ENCODE measurements around the gene NBPF8. TPM values are rescaled to one million over a fixed set of nuclear protein-coding genes. Genes with fewer than 3 reads are reported as not detected.
"Not testable (repeated sequence)": the region's sequence is repeated elsewhere in the genome, so short reads cannot be mapped to it uniquely, and the experiment has no call there.

NBPF8 gene
- 9.8 and 21.8 TPM in 2 replicates for total RNA-seq

GRCh38 chr1:120414911-120415480 lies at the start of gene NBPF8:
NBPF8 (plus strand) TSS chr1:120415035; CDS start chr1:120436523, 21,488 bp downstream.
- H3K4me3 ChIP-seq (ENCODE audit: insufficient read depth, low read length): peak within 1 kb of the TSS; percentile 63
- H3K4me1 ChIP-seq (ENCODE audit: insufficient read depth, low read length); H3K36me3 ChIP-seq (ENCODE audit: insufficient read depth, low read length); H4K20me1 ChIP-seq (ENCODE audit: insufficient read depth, low read length); DNase-seq (ENCODE audit: insufficient read length, low spot score, missing footprints); H3K79me2 ChIP-seq (ENCODE audit: insufficient read depth, low read length); H3K9me3 ChIP-seq (ENCODE audit: low read depth, low read length); H3K27me3 ChIP-seq (ENCODE audit: insufficient read depth, low read length): not testable (repeated sequence)
- peak within 1 kb of the TSS; percentile 10 for H3K27ac ChIP-seq (ENCODE audit: low read depth, low read length)
- H2AFZ ChIP-seq (ENCODE audit: low read length): peak within 1 kb of the TSS; percentile 54
- peak within 1 kb of the TSS; percentile 75 for H3K4me2 ChIP-seq (ENCODE audit: insufficient read depth, low read length)

DNA sequence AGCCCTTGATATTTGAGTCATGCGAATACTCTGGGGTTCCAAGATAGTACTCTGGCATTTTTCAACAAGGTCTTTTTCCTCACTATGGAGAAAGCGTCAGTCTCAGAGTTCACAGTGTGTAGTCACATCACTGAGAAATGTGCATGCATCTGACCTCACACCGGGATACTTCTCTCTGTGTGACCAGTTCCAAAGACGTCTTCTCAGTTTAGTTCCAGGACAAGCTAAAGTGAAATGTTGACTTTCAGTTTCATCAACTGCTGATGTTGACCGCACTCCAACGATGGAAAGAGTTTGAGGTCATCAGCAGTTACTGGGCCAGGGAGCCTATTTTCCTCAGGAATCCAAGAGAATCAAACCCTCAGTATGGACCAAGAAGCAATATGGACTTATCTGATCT lies 47.1 kb upstream of the NBPF8 start:
- not testable (repeated sequence) for DNase-seq (ENCODE audit: insufficient read length, low spot score, missing footprints); H3K27ac ChIP-seq (ENCODE audit: low read depth, low read length); H3K79me2 ChIP-seq (ENCODE audit: insufficient read depth, low read length); H3K36me3 ChIP-seq (ENCODE audit: insufficient read depth, low read length); H3K4me1 ChIP-seq (ENCODE audit: insufficient read depth, low read length); H3K9me3 ChIP-seq (ENCODE audit: low read depth, low read length); H3K27me3 ChIP-seq (ENCODE audit: insufficient read depth, low read length); H3K4me2 ChIP-seq (ENCODE audit: insufficient read depth, low read length); H2AFZ ChIP-seq (ENCODE audit: low read length); H3K4me3 ChIP-seq (ENCODE audit: insufficient read depth, low read length); H4K20me1 ChIP-seq (ENCODE audit: insufficient read depth, low read length)

- DNase-seq (ENCODE audit: insufficient read length, low spot score, missing footprints); H4K20me1 ChIP-seq (ENCODE audit: insufficient read depth, low read length); H3K4me2 ChIP-seq (ENCODE audit: insufficient read depth, low read length); H3K79me2 ChIP-seq (ENCODE audit: insufficient read depth, low read length); H3K27me3 ChIP-seq (ENCODE audit: insufficient read depth, low read length); H3K36me3 ChIP-seq (ENCODE audit: insufficient read depth, low read length); H3K9me3 ChIP-seq (ENCODE audit: low read depth, low read length); H3K27ac ChIP-seq (ENCODE audit: low read depth, low read length); H2AFZ ChIP-seq (ENCODE audit: low read length); H3K4me3 ChIP-seq (ENCODE audit: insufficient read depth, low read length); H3K4me1 ChIP-seq (ENCODE audit: insufficient read depth, low read length): not testable (repeated sequence)
Measured at GRCh38 chr1:120386651-120387050, 28.2 kb upstream of the NBPF8 start.

- not testable (repeated sequence) for H3K9me3 ChIP-seq (ENCODE audit: low read depth, low read length); H3K79me2 ChIP-seq (ENCODE audit: insufficient read depth, low read length); H3K4me2 ChIP-seq (ENCODE audit: insufficient read depth, low read length); DNase-seq (ENCODE audit: insufficient read length, low spot score, missing footprints); H3K4me3 ChIP-seq (ENCODE audit: insufficient read depth, low read length); H3K4me1 ChIP-seq (ENCODE audit: insufficient read depth, low read length); H3K36me3 ChIP-seq (ENCODE audit: insufficient read depth, low read length); H3K27ac ChIP-seq (ENCODE audit: low read depth, low read length); H4K20me1 ChIP-seq (ENCODE audit: insufficient read depth, low read length); H2AFZ ChIP-seq (ENCODE audit: low read length); H3K27me3 ChIP-seq (ENCODE audit: insufficient read depth, low read length)
Measured at GRCh38 chr1:120388597-120389126, 26.2 kb upstream of the NBPF8 start.

- not testable (repeated sequence) for DNase-seq (ENCODE audit: insufficient read length, low spot score, missing footprints); H3K27ac ChIP-seq (ENCODE audit: low read depth, low read length); H2AFZ ChIP-seq (ENCODE audit: low read length); H3K4me1 ChIP-seq (ENCODE audit: insufficient read depth, low read length); H3K79me2 ChIP-seq (ENCODE audit: insufficient read depth, low read length); H3K36me3 ChIP-seq (ENCODE audit: insufficient read depth, low read length); H3K4me2 ChIP-seq (ENCODE audit: insufficient read depth, low read length); H3K4me3 ChIP-seq (ENCODE audit: insufficient read depth, low read length); H3K27me3 ChIP-seq (ENCODE audit: insufficient read depth, low read length); H4K20me1 ChIP-seq (ENCODE audit: insufficient read depth, low read length); H3K9me3 ChIP-seq (ENCODE audit: low read depth, low read length)
Measured at GRCh38 chr1:120391365-120391764, 23.5 kb upstream of the NBPF8 start.

GRCh38 chr1:120393316-120394232 lies 21.3 kb upstream of the NBPF8 start:
- H3K4me2 ChIP-seq (ENCODE audit: insufficient read depth, low read length); H3K79me2 ChIP-seq (ENCODE audit: insufficient read depth, low read length); H3K4me3 ChIP-seq (ENCODE audit: insufficient read depth, low read length); H3K36me3 ChIP-seq (ENCODE audit: insufficient read depth, low read length); H3K9me3 ChIP-seq (ENCODE audit: low read depth, low read length); DNase-seq (ENCODE audit: insufficient read length, low spot score, missing footprints); H2AFZ ChIP-seq (ENCODE audit: low read length); H3K27me3 ChIP-seq (ENCODE audit: insufficient read depth, low read length); H4K20me1 ChIP-seq (ENCODE audit: insufficient read depth, low read length); H3K27ac ChIP-seq (ENCODE audit: low read depth, low read length); H3K4me1 ChIP-seq (ENCODE audit: insufficient read depth, low read length): not testable (repeated sequence)
- TF ChIP-seq CTCF (IDR thresholded peaks at IDR 0.05; ENCODE audit: extremely low read depth, low read depth, low read length): peak; percentile 21

DNA sequence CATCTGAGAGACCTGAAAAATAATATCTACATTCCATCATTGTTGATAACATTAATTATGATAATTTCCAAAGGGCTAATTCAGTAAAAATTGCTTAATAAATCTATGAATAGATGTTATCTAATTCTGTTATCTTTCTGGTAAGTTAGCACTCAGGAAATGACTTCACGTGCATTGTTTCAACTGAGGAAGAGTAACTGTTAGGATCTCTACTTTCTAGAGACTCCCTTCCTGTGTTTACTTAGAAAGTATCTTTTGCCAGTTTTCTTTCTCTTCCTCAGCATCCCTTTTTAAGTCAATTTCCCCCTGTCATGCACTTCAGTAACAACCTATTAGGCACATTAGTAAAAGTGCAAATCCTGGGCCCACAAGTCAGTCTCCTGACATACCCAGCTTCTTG lies 9.5 kb upstream of the NBPF8 start:
- H3K79me2 ChIP-seq (ENCODE audit: insufficient read depth, low read length); H4K20me1 ChIP-seq (ENCODE audit: insufficient read depth, low read length); H3K27me3 ChIP-seq (ENCODE audit: insufficient read depth, low read length); H3K4me3 ChIP-seq (ENCODE audit: insufficient read depth, low read length); H3K4me2 ChIP-seq (ENCODE audit: insufficient read depth, low read length); H3K9me3 ChIP-seq (ENCODE audit: low read depth, low read length); H3K4me1 ChIP-seq (ENCODE audit: insufficient read depth, low read length); H3K36me3 ChIP-seq (ENCODE audit: insufficient read depth, low read length); H2AFZ ChIP-seq (ENCODE audit: low read length); H3K27ac ChIP-seq (ENCODE audit: low read depth, low read length); DNase-seq (ENCODE audit: insufficient read length, low spot score, missing footprints): not testable (repeated sequence)

- DNase-seq (ENCODE audit: insufficient read length, low spot score, missing footprints); H3K4me1 ChIP-seq (ENCODE audit: insufficient read depth, low read length); H3K27me3 ChIP-seq (ENCODE audit: insufficient read depth, low read length); H3K27ac ChIP-seq (ENCODE audit: low read depth, low read length); H4K20me1 ChIP-seq (ENCODE audit: insufficient read depth, low read length); H3K79me2 ChIP-seq (ENCODE audit: insufficient read depth, low read length); H3K4me2 ChIP-seq (ENCODE audit: insufficient read depth, low read length); H3K9me3 ChIP-seq (ENCODE audit: low read depth, low read length); H3K36me3 ChIP-seq (ENCODE audit: insufficient read depth, low read length); H2AFZ ChIP-seq (ENCODE audit: low read length): not testable (repeated sequence)
- H3K4me3 ChIP-seq (ENCODE audit: insufficient read depth, low read length): peak overlapping the region; percentile 63
Measured at GRCh38 chr1:120414451-120414850, 384 bp upstream of the NBPF8 start.
